Gastroesophageal sphincter (tissue), 3 donors: ENCODE data around the gene ZFAND2A.
"Not testable (repeated sequence)": the region's sequence is repeated elsewhere in the genome, so short reads cannot be mapped to it uniquely, and the experiment has no call there.

Experiments
- CTCF ChIP-seq, 4 experiments: fragments of 200-600 bp in 2 of 4; fragments of 450-650 bp in 2 of 4; sonication (generic) in 1 of 4; IDR thresholded peaks; one replicate each; pipeline ENCODE4 v1.5.1; 2017 to 2019; ENCODE audit warnings: antibody characterized with exemption in 4 of 4, mild to moderate bottlenecking in 2 of 4, moderate library complexity in 2 of 4
- EP300 ChIP-seq: sonication (generic); formaldehyde crosslinking; IDR thresholded peaks from one replicate; pipeline ENCODE4 v1.6.1; 2017; ENCODE audit warnings: antibody characterized with exemption, mild to moderate bottlenecking
- POLR2A ChIP-seq, 2 donors: fragments of 450-650 bp; IDR thresholded peaks; one replicate each; pipeline ENCODE4 v1.6.1; 2017; ENCODE audit warnings: antibody characterized with exemption in 2 of 2, mild to moderate bottlenecking in 2 of 2, moderate library complexity in 1 of 2

GRCh38 chr7:1205742-1206141, 45.7 kb upstream of the ZFAND2A start:
- TF ChIP-seq CTCF (IDR thresholded peaks at IDR 0.05); EP300; POLR2A (IDR thresholded peaks at IDR 0.05): not testable (repeated sequence)
